ENCODE results near the gene SUB1.
"Not testable (repeated sequence)": the region's sequence is repeated elsewhere in the genome, so short reads cannot be mapped to it uniquely, and the experiment has no call there.

SUB1 gene

GRCh38 chr5:32565145-32565544, 20.2 kb upstream of the SUB1 start:
- DNase-seq (ENCODE audit: low read depth in 2 of 2), result no peak

DNA sequence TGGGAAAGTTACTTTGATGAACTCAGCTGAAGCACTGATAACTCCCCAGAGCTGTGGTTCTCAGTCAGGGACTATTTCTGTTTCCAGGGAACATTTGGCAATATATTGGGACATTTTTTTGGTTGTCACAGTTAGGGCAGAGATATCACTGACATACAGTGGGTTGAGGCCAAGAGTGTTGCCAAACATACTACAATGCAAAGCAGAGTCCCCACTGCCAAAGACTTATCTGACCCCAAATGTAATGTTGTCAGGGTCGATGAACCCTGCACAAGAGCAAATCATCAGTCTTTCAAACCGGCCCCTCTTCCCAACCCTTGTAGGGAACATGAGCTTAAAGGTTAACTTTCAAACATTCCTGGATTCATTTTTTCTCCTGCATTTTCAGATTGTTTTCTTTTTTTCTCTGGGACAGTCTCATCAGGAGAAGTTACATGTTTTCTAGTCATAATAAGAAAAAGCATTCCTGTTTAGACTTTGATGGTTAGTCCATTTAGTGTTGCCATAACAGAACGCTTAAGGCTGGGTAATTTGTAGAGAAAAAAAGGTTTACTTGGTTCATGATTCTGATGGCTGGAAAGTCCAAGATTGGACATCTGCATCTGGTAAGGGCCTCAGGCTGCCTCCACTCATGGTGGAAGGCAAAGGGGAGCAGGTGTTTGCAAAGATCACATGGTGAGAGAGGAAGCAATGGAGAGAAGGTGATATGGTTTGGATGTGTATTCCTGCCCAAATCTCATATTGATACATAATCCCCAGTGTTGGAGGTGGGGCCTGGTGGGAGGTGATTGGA, 18.8 kb upstream of the SUB1 start:
- DNase-seq (ENCODE audit: low read depth in 2 of 2), result no peak

GRCh38 chr5:32571128-32571527, 14.2 kb upstream of the SUB1 start:
- no peak for DNase-seq (ENCODE audit: low read depth in 2 of 2)

DNA sequence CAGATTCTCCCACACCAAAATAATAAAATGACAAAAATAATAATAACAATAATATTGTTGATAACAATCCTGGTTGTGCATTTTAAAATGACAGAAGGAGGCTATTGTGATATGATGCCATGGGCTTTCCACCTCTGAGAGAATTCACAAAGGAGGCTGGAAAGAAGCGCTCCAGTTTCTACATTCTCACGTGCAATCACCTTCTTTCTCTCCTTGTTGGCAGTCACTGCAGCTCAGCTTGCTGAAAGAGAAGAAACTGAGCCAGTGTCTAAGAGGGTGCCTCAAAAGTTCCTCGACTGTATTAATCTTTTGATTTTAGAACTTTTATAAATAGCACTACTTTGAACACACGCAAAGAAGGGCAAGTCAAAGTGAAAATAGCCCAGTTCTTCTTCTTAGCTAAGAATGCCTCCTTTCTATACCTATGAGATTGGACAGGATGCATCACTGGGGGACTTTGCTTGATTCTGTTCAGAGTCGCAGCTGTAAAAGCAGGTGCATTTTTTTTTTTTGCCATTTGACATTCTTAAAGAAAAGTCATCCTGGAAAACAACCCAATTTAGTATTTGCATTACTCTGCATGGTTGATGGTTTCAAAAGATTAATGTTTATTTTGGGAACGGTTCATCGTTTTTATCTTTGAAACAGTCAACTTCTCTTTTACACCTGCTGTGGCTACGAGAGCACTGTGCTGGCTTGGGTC, 12.4 kb upstream of the SUB1 start:
- DNase-seq (ENCODE audit: low read depth in 2 of 2), result no peak

DNA sequence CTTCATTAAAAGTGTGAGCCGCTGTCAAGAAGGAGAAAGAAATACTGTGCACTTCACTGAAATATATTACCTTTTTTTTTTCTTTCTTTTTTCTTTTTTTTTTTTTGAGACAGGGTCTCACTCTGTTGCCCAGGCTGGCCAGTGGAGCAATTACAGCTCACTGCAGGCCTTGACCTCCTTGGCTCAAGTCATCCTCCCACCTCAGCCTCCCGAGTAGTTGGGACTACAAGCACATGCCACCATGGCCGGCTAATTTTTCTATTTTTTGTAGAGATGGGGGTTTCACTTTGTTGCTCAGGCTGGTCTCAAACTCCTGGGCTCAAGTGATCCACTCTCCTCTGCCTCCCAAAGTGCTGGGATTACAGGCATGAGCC, 11.9 kb upstream of the SUB1 start:
- DNase-seq (ENCODE audit: low read depth in 2 of 2), result not testable (repeated sequence)

- no peak for DNase-seq (ENCODE audit: low read depth in 2 of 2)
These were observed 10.7 kb upstream of the SUB1 start for GRCh38 chr5:32574540-32575175.

DNA sequence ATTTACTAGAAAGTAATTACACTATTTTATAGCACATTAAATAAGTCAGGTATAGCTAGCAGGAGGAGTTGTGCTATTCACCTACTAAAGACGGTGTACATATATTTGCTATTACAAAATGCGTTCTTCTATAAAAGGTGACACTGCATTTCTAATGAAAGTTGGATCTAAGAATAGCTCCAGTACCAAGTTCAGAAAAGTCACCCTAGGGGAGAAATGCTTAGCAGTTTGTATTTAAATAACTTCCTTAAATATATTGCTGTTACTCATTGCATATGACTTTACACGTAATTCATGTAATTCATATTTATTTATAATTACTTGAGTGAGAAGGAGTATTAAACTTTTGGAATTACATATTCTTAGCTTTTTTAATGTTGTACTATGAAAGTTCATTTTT, 7.0 kb upstream of the SUB1 start:
- no peak for DNase-seq (ENCODE audit: low read depth in 2 of 2)

- DNase-seq (ENCODE audit: low read depth in 2 of 2), result no peak
These were observed 6.6 kb upstream of the SUB1 start for GRCh38 chr5:32578764-32579163.

- no peak for DNase-seq (ENCODE audit: low read depth in 2 of 2)
These were observed 4.2 kb upstream of the SUB1 start for GRCh38 chr5:32581010-32581785.

GRCh38 chr5:32583582-32584232, 1.6 kb upstream of the SUB1 start:
- DNase-seq (ENCODE audit: low read depth in 2 of 2), result no peak

DNA sequence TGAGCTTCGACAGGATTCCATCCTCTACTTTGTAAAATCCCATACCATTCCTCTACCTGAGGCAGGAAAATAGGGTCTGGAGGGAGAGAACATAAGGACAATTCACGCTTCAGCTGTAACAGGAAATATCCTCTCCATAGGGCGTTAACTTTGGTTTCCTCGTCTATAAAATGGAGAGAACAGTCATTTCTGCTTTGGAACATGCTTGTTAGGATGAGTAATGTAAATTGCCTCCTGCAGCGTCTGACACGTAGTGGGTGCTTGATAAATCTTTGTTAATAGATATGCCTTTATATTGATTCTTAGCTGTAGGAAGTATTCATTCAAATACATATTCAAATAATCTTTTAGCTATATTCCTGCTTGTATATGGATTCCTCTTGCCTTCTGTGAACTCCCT, 711 bp upstream of the SUB1 start:
- DNase-seq (ENCODE audit: low read depth in 2 of 2), result no peak

DNA sequence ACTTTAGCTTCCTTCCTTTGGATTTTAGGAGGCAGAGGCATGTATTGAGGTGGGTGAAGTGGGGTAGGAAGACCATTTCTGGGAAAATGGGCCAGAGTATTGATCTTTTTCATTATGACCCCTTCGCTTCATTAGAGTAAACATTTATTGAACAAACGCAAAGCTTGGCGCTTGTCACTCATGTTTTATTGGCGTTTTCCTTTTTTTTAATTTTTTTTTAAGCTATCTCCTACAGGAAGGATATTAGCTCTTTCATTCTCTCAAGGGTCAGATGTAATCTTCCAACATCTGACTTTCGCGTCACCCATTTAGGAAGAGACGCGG, 273 bp upstream of the SUB1 start:
- DNase-seq (ENCODE audit: low read depth in 2 of 2), result no peak

GRCh38 chr5:32586276-32586599, 881 bp downstream of the SUB1 start:
- no peak for DNase-seq (ENCODE audit: low read depth in 2 of 2)

DNA sequence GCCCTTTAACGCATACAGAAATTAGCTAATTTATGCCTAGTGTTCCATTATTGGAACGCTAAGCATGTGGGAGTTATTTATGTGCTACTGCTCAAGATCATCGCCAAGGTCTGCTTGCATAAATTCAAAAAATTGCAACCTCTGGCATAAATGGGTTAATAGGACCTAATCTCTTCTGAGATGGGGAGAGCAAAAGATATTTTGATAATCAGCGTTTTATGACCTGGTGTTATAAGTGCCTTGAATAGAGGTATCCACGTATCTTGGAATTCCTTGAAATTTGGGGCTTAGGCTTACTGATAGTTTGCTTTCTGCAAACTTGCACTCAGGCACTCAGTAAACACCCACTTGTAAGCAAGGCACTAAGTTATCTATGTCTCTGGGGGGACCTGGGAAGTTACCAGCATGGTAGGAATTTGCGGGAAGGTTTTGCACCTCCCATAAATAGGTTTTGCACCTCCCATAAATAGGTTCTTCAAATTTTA, 1.8 kb downstream of the SUB1 start:
- DNase-seq (ENCODE audit: low read depth in 2 of 2), result no peak

DNA sequence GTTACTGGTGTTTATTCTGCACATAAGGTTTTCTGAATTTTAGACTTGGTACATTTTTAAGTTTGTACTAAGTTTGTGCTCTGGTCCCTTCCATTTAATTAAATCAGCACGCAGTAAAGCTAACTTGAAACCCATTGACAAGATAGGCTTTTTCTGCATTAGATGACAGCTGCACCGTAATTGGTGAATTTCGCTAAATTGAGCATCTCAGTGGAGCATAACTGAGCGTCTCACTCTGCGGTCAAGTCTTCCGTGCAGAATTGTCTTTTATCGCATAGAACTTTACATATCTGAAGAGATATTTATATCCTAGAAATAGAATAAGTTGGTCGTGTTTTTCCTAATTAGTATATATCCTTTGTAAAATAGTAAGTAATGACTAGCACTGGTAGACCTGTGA, 4.1 kb downstream of the SUB1 start:
- DNase-seq (ENCODE audit: low read depth in 2 of 2), result no peak

GRCh38 chr5:32589942-32590869, 4.8 kb downstream of the SUB1 start:
- DNase-seq (ENCODE audit: low read depth in 2 of 2), result no peak

DNA sequence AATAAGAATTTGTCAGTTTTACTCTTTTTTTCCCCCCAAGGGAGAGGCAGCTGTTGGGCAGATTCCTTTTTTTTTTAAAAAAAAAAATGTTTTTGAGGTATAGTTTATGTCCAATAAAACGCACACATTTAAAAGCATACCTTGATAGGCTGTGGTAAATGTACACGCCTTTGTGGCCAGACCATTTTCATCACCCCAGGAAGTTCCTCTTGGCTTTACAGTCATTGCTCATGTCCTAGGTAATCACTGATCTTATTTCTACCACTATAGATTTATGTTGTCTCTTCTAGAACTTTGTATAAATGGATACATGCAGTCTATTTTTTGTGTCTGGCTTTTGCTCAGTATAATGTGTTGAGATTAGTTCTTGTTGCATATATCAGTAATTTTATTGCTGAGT, 9.8 kb downstream of the SUB1 start:
- no peak for DNase-seq (ENCODE audit: low read depth in 2 of 2)

DNA sequence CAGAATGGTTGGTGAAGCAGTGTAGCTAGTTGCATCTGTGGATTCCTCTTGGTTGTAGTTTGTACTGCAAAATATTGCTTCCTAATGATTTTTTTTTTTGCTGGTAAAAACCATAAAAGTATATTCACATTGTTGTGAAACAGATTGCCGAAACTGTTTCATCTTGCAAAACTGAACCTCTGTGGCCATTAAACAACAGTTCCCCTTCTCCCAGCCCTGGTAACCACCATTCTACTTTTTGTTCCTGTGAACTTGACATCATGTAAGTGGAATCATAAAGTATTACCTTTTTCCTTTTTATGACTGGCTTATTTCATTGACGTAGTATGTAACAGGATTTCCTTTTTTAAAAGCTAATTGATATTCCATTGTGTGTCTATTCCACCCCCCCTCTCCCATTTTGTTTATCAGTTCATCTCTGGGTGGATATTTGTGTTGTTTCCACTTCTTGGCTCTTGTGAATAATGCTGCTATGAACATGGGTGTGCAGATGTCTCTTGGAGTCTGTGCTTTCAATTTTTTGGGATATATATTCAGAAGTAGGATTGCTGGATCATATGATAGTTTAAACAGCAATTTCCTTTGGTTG, 11.8 kb downstream of the SUB1 start:
- no peak for DNase-seq (ENCODE audit: low read depth in 2 of 2)

DNA sequence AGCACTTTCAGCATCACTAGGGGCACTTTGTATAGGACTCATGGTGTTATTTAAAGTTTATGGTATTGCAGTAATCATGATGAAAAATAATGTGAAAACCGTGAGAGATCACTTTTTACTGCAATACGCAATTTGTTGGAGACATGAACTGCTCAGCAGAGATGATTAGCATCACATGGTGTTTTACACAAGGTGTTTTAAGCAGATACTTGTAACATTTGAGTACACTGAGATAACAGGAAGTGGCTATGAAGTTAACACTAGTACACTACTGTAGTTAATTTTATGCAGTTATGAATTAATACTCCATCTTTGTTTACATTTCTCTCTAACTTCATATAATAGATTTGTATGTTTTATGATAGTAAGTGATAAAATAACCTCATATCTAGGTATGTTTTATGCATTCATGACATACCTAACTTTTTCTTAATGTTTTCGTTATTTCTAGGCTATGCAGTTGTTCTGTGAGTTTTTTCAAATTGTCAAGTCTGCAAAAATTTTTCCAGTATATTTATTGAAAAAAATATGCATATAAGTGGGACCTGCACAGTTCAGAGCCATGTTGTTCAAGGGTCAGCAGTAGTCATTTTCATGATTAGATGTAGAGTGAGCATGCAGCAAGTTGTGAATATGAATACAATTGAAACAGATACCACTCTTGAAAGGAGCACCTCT, 13.0 kb downstream of the SUB1 start:
- DNase-seq (ENCODE audit: low read depth in 2 of 2), result no peak

GRCh38 chr5:32598997-32599549, 13.7 kb downstream of the SUB1 start:
- no peak for DNase-seq (ENCODE audit: low read depth in 2 of 2)
